HG02973 (cell line): ENCODE measurements around the gene CYSRT1.
A peak's percentile ranks its signal among the peaks of the same experiment; 100 is the strongest.

Experiments used
- ATAC-seq: cut with Tn5 transposase; IDR thresholded peaks from one replicate; pipeline ENCODE4 v1.9.1; 2021; ENCODE audit warnings: moderate library complexity; ENCODE audit not compliant: unreplicated experiment

CYSRT1 gene

DNA sequence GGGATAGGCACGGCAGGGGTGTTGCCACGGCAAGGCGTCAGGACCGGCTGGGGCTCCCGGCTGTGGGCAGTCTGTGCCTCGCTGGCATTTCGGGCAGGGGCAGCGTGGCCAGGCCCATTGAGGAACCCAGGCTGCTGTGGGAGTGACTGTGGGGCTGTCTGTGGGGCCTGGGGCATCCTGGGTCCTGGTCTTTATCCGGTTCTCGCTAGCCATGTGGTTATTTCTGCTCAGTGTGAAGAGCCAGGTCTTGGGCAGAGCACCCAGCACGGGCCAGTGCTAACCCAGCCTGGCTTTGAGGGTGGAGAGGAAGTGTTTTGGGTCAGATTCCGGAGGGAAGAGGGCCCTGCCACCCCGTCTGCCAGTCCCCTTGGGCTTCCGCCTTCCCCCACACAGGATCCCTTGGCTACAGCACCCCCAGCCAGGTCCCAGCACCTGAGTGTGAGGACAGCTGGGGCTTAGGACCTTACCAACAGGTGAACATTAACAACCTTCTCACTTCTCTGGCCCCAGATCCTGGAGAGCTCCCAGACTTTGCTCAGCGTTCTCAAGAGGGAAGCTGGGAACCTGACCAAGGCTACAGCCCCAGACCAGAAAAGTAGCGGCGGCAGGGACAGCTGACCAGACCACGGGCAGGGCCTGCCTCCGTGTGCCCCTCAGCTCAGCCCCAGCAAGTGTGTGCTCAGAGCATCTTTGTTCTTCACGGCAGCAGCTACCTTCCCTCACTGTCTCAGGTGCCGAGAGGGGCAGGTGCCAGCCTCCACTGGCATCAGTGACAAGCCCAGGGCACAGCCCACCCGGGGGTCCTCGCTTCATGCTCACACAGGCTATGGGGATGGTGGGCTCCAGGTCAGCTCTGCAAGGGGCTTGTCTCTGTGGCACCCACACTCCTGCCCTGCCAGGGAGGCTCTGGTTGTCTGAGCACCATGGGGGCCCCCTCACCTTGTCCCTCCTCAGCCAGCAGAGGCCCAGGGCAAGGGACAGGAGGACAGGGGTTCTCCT lies 35.4 kb upstream of the CYSRT1 start:
- no peak for ATAC-seq

DNA sequence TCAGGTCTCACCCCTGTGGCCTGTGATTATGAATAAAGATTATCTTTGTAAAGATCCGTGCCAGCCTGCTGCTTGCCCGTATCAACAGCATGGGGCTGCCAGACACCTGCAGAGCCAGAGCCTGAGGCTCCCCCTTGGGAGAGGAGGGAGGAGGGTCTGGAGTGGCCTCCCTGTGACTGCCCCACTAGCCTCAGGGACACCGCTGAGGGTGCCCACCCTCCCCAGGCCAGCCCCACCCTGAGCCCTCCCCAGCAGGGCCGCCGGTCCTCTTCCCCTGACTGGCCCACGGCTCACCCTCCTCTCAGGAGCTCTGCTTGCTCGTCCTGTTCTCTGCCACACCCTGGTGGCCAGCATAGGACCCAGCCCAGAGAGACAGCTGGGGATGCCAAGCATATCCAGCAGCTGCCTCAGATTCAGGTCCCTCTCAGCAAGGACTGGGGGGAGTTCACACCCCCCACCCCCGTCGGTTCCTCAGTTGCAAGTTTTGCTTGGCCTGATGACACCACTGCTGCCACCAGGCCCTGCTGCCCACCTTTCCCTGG lies 34.6 kb upstream of the CYSRT1 start:
- no peak for ATAC-seq

DNA sequence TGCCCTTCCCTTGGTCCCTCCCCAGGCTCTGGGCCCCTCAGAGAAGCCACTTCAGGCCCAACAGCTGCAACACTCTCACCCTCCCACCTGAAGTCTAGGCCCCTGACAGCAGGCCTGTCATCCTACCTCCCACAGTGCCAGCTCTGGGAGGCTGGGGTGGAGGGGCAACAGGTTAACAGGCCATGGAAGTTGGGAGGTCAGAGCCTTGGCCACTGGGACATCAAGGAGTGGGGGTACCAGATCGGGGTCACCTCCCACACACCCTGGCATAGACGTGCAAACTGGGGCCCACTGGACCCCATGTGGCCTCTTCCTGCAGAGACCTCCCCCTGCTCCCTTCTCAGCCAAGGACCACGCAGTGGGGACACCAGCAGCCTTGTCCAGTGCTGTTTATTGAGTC lies 33.7 kb upstream of the CYSRT1 start:
- no peak for ATAC-seq

DNA sequence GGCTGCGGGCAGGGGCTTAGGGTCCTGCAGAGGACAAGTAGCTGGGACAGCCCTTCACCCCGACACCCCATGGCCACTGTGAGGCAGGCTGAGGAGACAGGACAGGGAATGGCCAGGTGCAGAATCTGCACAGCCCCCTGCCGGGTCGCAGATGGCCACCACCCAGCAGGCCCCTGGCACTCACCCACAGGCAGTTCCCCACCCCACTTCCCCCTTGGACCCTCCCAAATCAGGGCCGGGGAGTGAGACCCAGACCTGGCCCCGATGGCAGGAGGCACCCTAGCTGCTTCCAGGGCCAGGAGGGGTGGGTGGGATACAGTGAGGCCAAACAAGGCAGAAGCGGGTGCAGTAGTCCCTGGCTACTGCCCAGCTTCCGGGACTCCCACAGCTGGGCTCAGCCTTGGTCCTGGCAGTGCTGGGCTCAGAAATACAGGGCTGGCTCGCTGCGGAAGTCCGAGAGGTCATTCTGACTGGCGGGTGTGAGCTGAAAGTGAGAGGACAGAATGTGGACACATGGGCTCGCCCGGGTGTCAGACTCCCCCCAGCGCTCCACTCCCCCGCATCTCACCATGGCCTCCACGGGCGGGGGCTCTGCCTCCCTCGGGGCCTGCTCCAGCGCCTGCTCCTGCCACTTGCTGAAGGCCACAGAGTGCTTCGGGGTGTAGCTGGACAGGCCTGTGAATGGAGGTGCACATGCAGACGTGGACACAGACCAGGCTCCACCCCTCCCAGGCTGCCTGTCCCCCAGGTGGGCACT lies 33.1 kb upstream of the CYSRT1 start:
- ATAC-seq, result no peak

DNA sequence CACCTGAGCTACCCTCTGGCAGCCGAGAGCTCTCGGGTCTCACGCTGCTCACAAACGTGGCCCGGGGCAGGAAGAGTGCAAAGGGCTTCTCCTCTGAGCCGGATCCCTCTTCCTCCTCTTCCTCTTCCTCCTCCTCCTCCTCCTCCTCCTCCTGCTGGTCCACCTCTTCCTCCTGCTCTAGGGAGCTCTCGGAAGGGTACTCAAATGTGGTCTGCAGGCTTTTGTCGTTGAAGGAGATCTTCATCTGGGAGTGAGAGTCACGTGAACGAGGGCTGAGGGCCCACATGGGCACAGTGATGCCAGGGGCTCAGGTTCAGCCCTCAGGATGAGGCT lies 32.6 kb upstream of the CYSRT1 start:
- ATAC-seq, result no peak

DNA sequence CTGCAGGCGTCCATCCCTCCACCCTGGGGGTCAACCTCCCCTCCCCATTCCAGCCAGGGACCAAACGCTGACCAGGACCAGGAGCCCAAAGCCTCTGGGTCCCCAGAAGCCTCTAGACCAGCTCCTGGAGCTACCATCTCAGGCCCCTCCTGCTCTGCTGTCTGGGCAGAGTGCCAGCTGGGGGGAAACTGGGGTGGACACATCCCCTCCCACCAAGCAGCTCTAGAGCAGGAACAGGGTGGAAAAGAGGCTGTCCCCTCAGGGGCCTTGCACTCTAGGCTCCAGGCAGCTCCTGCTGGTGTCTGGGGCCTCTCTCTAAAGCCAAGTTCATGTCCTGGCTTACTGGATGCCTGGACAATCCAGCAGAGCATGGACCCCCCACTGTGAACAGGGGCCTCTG lies 32.1 kb upstream of the CYSRT1 start:
- no peak for ATAC-seq

DNA sequence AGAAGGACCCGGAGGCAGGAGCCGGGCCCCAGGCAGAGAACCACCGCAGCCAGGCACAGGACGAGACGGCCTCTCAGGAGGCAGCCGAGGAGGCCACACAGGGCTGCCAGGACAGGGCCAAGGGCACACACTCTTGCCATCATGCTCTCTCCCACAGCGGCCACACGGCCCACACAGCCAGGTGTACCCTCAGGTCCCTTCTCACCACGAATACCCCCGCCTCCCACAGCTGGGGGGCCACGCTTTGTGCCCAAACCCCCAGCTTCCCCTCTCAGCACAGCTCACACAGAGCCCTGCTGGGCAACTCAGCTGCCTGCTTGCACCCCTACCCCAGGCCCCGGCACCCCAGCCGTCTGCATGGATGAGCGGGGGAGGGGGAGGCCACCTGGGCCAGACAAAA lies 31.2 kb upstream of the CYSRT1 start:
- no peak for ATAC-seq

DNA sequence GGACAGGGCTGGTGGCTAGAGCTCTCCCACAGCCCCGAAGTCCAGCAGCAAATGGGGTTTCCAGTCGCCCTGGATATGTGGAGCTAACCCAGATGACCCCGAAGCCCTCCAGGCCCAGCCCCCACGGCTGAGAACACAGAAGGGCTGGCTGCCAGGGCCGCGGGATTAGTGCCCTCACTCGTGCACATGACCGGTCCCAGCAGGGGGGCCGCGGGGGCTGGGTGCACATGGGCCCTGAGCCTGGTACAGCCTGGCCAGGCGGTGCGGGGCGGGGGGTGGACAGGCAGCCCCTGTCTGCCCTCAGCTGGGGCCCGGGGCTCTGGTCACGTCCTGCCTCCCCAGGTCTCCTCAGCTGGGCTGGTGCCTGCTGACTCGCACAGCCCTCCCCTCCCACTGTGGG lies 30.6 kb upstream of the CYSRT1 start:
- no peak for ATAC-seq

DNA sequence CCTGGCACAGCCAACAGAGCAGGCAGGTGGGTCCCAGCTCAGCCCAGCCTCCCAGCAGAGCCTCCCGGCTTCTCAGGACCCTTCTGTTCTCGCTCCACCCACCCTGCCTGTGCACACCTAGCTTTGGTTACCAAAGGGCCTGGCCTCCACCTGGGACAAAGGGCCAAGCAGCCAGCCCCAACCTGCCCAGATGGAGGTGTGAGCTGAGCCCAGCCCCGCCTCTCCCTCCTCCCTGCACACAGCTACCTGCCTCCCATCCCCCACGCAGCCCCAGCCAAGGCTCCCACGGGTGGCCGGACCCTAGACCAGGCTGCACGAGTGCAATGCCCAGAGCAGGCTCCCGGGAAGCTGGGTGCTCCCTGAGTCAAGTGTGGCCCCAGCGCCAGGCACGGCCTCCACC lies 30.1 kb upstream of the CYSRT1 start:
- ATAC-seq, result no peak

DNA sequence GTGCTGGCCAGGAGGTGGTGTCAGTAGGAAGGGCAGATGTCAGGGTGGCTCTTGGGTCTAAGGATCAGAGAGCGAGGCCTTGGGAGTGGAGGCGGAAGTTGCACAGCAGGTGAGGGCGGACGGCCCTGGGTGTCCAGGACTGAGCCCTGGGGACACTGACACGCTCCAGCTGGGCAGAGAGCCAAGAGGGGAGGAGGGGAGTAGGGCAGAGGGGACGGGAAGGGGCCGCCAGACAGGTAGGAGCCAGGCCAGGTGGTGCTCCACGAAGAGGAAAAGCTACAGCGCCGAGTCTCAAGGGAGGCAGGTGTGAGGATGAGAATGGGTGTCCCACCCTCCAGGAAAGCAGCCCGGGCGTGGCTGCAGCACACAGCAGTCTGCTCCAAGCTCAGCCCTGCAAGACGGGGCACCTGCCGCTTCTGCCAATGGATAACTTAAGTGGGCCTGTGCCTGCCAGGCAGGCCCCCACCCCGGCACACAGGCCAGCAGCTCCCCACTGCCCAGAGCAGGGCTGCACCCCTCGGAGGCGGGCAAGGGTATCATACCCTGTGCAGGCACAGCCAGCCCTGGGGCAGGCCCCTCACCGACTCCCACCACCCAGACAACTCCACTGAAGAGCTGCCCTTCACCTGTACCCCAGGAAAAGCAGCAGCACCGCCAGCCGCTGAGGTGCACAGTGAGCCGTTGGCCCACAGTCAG lies 29.3 kb upstream of the CYSRT1 start:
- ATAC-seq, result no peak

DNA sequence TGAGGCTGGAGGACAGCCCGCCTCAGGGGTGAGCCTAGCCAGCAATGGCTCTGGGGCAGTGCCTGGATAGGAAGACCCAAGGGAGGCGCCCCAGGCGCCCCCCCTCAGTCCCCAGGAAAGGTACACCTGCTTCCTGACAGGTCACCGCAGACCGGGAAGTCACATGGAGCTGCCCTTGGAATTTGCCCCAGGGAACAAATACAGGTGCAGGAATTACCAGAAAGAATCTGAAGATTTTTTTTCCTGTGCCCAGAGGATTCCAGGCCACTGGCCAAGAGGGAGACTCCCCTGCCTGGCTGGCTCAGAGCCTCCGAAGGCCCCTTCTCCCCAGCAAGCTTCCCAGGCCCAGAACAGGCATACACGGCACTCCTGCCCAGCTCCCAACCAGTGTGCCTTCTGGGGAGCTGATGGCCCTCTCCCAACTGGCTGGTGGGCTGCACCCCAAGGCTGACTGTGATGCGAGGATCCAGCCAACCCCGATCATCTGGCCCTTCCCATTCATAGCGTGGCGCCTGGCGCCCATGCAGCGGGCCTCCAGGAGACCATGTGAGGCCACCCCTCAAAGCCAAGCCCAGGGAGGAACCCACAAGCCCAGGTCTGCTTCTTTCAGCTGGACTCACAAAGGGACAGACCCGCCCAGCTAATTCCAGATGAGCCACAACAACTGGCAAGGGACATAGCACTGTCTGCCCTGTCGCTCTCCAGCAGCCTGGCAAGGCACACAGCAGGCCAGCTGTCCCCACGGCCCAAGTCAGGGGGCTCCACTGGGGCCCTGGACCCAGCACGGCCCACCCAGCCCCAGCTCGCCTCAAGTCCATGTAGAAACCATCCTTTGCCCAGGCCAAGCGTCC lies 26.7 kb upstream of the CYSRT1 start:
- ATAC-seq, result no peak

DNA sequence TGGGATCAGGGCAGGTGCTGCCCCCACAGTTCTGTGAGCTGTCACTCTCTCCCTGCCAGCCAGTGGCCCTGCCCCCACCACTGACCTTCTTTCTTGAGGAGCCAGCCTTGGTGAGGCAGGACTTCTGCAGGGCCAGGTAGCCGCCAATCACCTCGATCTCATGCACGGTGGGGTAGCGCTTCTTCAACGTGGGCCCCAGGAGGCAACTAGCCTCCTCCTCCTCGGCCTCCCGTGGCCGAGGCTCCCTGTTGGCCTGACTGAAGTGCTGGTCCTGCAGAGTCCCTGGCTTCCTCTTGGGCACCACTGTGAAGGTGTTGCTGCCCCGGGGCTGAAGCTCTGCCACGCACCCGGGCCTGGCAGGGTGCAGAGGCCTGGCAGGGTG lies 26.1 kb upstream of the CYSRT1 start:
- ATAC-seq, result no peak

DNA sequence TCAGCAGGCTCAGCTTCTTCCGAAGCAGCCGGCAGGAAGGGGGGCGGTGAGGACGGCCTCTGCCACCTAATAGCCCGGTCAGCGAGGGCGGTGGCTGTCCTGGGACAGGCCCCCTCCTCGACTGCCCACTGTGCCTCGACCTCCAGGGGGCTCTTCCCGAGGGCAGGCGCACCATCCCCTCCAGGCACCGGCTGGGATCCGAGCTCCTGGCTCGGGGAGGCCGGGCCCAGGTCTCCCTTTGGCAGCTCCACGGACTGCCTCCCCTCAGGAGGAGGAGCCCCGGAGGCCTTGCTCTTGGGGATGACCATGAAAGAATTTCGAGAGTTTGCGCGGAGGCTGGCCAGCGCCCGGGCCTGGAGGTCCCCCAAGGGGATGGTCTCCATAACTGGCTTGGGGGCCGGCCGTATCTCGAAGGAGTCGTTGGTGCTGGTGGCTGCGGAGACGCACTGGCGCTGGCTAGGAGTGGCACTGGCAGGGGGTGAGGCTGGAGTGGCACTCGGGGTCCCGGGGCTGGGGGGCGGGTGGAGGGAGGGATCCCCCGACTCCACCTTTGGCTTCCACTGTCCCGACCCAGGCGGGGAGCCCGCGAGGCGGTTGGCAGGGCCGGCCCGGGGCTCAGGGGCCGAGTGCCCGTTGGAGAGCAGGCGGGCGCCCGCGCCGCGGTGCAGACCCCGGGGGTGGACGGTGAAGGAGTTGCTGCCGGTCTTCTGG lies 25.4 kb upstream of the CYSRT1 start:
- no peak for ATAC-seq

DNA sequence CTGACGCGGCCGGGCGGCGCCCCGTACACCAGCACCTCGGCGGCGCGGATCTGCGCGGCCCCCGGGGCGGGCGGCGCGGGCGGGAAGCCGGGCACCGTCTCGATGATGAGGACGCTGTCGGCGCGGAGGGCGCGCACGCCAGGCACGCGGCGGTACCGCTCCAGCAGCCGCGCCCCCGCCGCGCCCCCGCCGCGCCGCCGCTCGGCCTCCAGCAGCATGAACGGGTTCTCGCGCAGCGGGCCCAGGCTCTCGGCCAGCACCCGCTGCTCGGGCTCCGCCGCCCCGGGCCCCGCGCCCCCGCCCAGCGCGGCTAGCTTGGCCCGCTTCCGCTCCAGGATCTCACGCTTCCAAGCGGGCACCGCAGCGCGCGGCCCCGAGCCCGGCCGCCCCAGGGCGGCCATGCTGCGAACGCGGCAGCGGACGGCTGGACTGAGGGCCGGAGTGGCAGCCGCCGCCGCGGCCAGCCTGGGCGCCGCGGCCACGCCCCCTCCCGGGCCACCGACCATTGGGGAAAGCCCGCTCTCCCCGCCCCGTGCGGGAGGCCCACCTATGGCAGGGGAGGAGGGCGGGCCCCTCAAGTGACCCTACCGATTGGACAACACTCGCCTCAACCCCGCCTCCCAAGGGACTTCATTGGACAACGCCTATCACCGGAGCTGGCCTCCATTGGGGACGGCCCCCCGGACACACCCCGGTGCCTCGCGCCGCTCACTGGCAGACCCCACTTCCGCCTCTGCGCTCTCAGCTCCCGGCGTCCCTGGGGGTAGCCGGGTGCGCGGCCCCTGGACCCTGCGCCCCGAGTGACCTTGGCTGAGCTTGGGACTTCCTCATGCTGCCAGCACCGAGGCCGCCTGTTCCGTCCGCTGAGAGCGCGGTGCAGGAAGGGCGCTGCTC lies 24.4 kb upstream of the CYSRT1 start, which contains the start of gene TPRN:
TPRN (minus strand) TSS at position 431 of the 894 bp plus-strand sequence; CDS start at position 401, 30 bp downstream.
- ATAC-seq, result peak; percentile 79

DNA sequence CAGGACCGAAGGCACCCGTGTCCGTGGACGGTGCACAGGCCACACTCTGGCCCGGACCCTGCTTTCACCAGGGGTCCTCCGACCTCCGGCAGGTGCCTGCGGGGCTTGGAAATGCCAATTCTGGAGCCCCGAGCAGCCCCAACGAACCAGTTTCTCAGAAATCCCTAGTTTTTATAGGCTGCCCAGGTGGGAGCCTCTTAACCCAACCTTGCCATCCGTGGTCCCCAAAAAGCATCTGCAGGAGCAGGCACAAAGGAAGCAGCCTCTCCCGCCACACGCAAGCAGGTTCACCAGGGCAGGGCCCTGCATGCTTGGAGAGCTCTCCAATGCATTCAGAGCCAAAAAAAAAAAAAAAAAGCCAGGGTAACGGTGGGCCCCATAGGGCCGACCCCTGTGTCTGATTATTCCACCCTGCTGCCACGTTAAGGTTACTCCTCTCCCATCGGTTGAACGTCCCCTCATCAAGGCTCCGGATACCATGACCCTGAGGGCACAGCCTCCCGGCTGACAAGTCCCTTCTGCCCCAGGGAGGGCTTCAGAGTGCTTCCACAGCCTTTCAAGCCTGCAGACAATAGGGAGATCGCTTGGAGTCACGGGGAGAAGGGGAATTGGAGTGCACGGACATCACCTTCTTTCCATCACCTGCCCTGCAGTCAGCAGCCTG lies 23.6 kb upstream of the CYSRT1 start:
- no peak for ATAC-seq

DNA sequence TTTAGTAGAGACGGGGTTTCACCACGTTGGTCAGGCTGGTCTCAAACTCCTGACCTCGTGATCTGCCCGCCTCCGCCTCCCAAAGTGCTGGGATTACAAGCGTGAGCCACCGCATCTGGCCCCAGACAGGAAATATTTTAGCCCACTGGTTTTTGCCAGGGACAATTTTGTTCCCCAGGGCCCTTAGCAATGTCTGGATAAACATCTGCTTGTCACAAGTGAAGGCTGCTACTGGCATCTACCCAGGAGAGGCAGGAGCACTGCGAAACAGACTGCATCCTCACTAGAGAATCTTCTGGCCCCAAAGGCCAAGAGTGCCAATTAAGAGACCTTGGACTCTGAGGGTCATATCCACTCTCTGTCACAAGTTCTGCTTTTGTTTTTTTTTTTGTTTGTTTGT lies 22.0 kb upstream of the CYSRT1 start:
- ATAC-seq, result no peak

DNA sequence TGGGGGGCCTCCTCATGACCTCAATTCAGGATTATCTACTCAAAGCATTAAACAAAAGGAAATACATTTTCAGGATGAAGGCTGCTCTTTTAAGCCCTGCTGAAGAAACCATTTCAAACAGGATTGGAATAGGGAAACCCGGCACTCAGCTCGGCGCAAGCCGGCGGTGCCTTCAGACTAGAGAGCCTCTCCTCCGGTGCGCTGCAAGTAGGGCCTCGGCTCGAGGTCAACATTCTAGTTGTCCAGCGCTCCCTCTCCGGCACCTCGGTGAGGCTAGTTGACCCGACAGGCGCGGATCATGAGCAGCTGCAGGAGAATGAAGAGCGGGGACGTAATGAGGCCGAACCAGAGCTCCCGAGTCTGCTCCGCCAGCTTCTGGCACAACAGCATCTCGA lies 20.2 kb upstream of the CYSRT1 start:
- no peak for ATAC-seq
